Activated CD4-positive, alpha-beta memory T cell treated with anti-CD3 and anti-CD28 coated beads for 36 hours (primary cell): ENCODE data around the gene RETREG1. TPM values are rescaled to one million over a fixed set of nuclear protein-coding genes. Genes with fewer than 3 reads are reported as not detected.
A peak's percentile ranks its signal among the peaks of the same experiment; 100 is the strongest.

Experiments
- CTCF ChIA-PET: fragments of 350-600 bp; sonication (Branson Sonifier 250); formaldehyde crosslinking; loops from one replicate; lab custom pipeline; 2021; ENCODE audit warnings: antibody characterized with exemption, inconsistent platforms; lab: Charles Lee
- POLR2A ChIA-PET: fragments of 350-600 bp; sonication (Branson Sonifier 250); formaldehyde crosslinking; loops from one replicate; lab custom pipeline; 2021; ENCODE audit warnings: antibody characterized with exemption; lab: Charles Lee
- DNase-seq: peaks from one replicate; pipeline ENCODE4 v3.0.0-alpha.2; 2020
- H3K27ac Mint-ChIP-seq: one replicate; pipeline ENCODE4 v1.8.0; 2021; ENCODE audit warnings: mixed read lengths
- H3K27me3 Mint-ChIP-seq: one replicate; pipeline ENCODE4 v1.8.0; 2021; ENCODE audit warnings: mixed read lengths
- H3K36me3 Mint-ChIP-seq: one replicate; pipeline ENCODE4 v1.8.0; 2021; ENCODE audit warnings: mixed read lengths
- H3K4me1 Mint-ChIP-seq: one replicate; pipeline ENCODE4 v1.8.0; 2021; ENCODE audit warnings: low read depth, mixed read lengths
- H3K4me3 Mint-ChIP-seq: one replicate; pipeline ENCODE4 v1.8.0; 2021; ENCODE audit warnings: mild to moderate bottlenecking, mixed read lengths
- H3K9me3 Mint-ChIP-seq: one replicate; pipeline ENCODE4 v1.8.0; 2021; ENCODE audit warnings: mixed read lengths
- intact Hi-C: fragments of 100-400 bp; cut with micrococcal nuclease; formaldehyde crosslinking; loops from one replicate; pipeline ENCODE4 v1.15.1; 2023
- total RNA-seq, 2 experiments: library from RNA; stranded (reverse); gene quantifications; one replicate each; pipeline ENCODE4 v1.2.3, GENCODE V29; 2021

RETREG1 gene
- total RNA-seq, 2 experiments from 2014 or later: 8.1 to 10.1 TPM

GRCh38 chr5:16644301-16644889 lies 27.6 kb upstream of the RETREG1 start:
- ChIA-PET POLR2A (no interaction called here), CTCF (no interaction called here)
- H3K27ac Mint-ChIP-seq: no peak overlapping the region
- intact Hi-C loops: no loop called here
- no peaks in the 10 kb centered on the region for H3K4me1 Mint-ChIP-seq
- no peaks in the 10 kb centered on the region for H3K27me3 Mint-ChIP-seq
- H3K36me3 Mint-ChIP-seq: no peaks in the 10 kb centered on the region
- H3K9me3 Mint-ChIP-seq: peaks cover 16% of the 10 kb centered on the region
- no peak for DNase-seq
- H3K4me3 Mint-ChIP-seq: no peak overlapping the region

DNA sequence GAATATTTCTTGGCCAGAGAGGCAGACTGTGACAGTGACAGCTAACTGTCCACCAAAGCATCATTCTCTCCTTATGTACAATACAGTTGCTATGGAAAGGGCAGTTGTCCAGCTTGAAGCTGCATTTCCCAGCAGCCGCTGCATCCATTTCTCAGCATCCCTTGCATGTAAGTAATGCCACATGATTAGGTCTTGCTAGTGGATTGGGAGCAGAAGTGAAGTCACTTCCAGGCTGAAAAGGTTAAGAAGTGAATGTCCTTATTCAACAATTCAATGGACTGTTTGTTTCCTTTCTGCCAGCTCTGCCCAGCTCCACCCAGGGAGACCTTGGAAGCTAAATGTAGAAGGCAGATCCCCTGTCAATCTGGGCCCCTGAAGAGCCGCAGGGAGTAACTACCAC lies 26.1 kb upstream of the RETREG1 start:
- POLR2A ChIA-PET: no interaction called here

DNA sequence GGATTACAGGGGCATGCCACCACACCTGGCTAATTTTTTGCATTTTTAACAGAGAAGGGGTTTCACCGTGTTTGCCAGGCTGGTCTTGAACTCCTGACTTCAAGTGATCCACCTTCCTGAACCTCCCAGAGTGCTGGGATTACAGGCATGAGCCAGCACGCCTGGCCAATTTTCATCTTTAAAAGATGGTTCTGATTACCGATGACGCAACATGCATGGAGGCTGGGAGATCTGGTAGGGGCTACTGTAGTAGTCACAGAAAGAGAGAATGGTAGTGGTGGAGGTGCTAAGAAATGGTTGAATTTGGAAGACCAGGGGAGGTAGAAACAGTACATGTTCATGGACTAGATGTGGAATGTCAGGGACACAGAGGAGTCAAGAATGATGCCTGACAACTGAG lies 22.4 kb upstream of the RETREG1 start:
- no peak overlapping the region for H3K27ac Mint-ChIP-seq
- H3K4me1 Mint-ChIP-seq: no peaks in the 10 kb centered on the region
- DNase-seq: no peak
- peaks cover 2% of the 10 kb centered on the region for H3K36me3 Mint-ChIP-seq
- no peak overlapping the region for H3K4me3 Mint-ChIP-seq
- no peaks in the 10 kb centered on the region for H3K27me3 Mint-ChIP-seq
- intact Hi-C loops: no loop called here
- no peaks in the 10 kb centered on the region for H3K9me3 Mint-ChIP-seq
- ChIA-PET CTCF (no interaction called here), POLR2A (no interaction called here)

More for the DNA sequence above, 26.1 kb upstream of the RETREG1 start:
- Mint-ChIP-seq H3K4me1 (no peaks in the 10 kb centered on the region), H3K27ac (no peak overlapping the region), H3K36me3 (no peaks in the 10 kb centered on the region), H3K27me3 (no peaks in the 10 kb centered on the region), H3K9me3 (peaks cover 15% of the 10 kb centered on the region), H3K4me3 (no peak overlapping the region)
- DNase-seq: no peak
- intact Hi-C loops: no loop called here
- CTCF ChIA-PET: no interaction called here

GRCh38 chr5:16628376-16628775 lies 11.6 kb upstream of the RETREG1 start:
- POLR2A ChIA-PET: no interaction called here
- CTCF ChIA-PET: interaction anchor here (1.4 kb wide), 1 partner anchor 9 kb away, joined by 3 read pairs; no protein-coding TSS in a partner anchor
- Mint-ChIP-seq H3K4me1 (peaks cover 26% of the 10 kb centered on the region), H3K27me3 (no peaks in the 10 kb centered on the region), H3K9me3 (no peaks in the 10 kb centered on the region), H3K27ac (no peak overlapping the region), H3K4me3 (no peak overlapping the region), H3K36me3 (no peaks in the 10 kb centered on the region)
- no peak for DNase-seq
- intact Hi-C loops: loop anchor here (5.0 kb wide), 2 partner anchors 44 to 554 kb away; no protein-coding TSS in a partner anchor

GRCh38 chr5:16626696-16627264 lies 10.0 kb upstream of the RETREG1 start:
- peaks cover 26% of the 10 kb centered on the region for H3K4me1 Mint-ChIP-seq
- peak; percentile 38 for DNase-seq

GRCh38 chr5:16625096-16625495 lies 8.3 kb upstream of the RETREG1 start:
- intact Hi-C loops: loop anchor here (5.0 kb wide), 2 partner anchors 47 to 557 kb away; no protein-coding TSS in a partner anchor
- Mint-ChIP-seq H3K9me3 (no peaks in the 10 kb centered on the region), H3K27ac (no peak overlapping the region), H3K4me1 (peaks cover 26% of the 10 kb centered on the region), H3K27me3 (no peaks in the 10 kb centered on the region), H3K4me3 (no peak overlapping the region), H3K36me3 (no peaks in the 10 kb centered on the region)
- DNase-seq: no peak
- CTCF ChIA-PET: no interaction called here
- POLR2A ChIA-PET: interaction anchor here (2.4 kb wide), 1 partner anchor 8 kb away, joined by 11 read pairs; the partner anchor contains the start of gene RETREG1

More at GRCh38 chr5:16626696-16627264, 10.0 kb upstream of the RETREG1 start:
- ChIA-PET CTCF (no interaction called here), POLR2A (interaction anchor here (2.4 kb wide), 1 partner anchor 10 kb away, joined by 11 read pairs; the partner anchor contains the start of gene RETREG1)
- Mint-ChIP-seq H3K36me3 (no peaks in the 10 kb centered on the region), H3K27me3 (no peaks in the 10 kb centered on the region), H3K27ac (peak overlapping the region; percentile 9), H3K4me3 (no peak overlapping the region), H3K9me3 (no peaks in the 10 kb centered on the region)
- intact Hi-C loops: loop anchor here (1.0 to 5.0 kb wide), 5 partner anchors 9 to 556 kb away; no protein-coding TSS in a partner anchor

DNA sequence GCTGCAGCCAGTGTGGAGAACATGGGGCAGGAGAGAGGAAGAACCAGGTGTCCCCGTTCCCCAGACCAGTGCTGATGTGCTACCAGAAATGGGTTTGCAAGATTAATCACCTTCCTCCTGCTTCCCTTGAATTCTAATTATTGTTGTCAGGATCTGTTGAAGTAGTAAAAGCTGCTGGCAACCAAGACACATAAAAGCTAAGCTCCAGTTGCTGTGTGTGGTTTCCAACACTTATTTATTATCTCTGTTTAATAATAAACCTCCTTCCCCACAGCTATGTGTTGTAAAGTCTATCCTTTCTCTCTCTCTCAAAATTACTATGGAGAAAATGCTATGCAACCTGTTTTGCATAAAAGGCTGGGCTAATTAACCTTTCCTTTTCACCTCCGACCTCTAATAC lies 2.3 kb upstream of the RETREG1 start:
- no peak for DNase-seq
- Mint-ChIP-seq H3K4me1 (peaks cover 17% of the 10 kb centered on the region), H3K27ac (no peak overlapping the region), H3K36me3 (peaks cover 1% of the 10 kb centered on the region), H3K4me3 (no peak overlapping the region), H3K9me3 (no peaks in the 10 kb centered on the region), H3K27me3 (no peaks in the 10 kb centered on the region)
- ChIA-PET POLR2A (no interaction called here), CTCF (interaction anchor here (1.0 kb wide), 1 partner anchor 10 kb away, joined by 3 read pairs; no protein-coding TSS in a partner anchor)
- intact Hi-C loops: loop anchor here (5.0 kb wide), 1 partner anchor 1947 kb away; no protein-coding TSS in a partner anchor

GRCh38 chr5:16618138-16618897 lies 1.5 kb upstream of the RETREG1 start:
- Mint-ChIP-seq H3K4me1 (peaks cover 24% of the 10 kb centered on the region), H3K4me3 (no peak overlapping the region), H3K27me3 (no peaks in the 10 kb centered on the region), H3K27ac (no peak overlapping the region), H3K9me3 (no peaks in the 10 kb centered on the region), H3K36me3 (peaks cover 1% of the 10 kb centered on the region)
- no peak for DNase-seq
- CTCF ChIA-PET: interaction anchor here (0.6 to 1.7 kb wide), 2 partner anchors 162 to 514 kb away, joined by 3 to 7 read pairs; no protein-coding TSS in a partner anchor
- intact Hi-C loops: loop anchor here (5.0 kb wide), 1 partner anchor 1946 kb away; no protein-coding TSS in a partner anchor
- POLR2A ChIA-PET: interaction anchor here (1.7 to 2.6 kb wide), 2 partner anchors 8 to 11 kb away, joined by 5 to 11 read pairs; no protein-coding TSS in a partner anchor

- peaks cover 29% of the 10 kb centered on the region for H3K4me1 Mint-ChIP-seq
- ChIA-PET CTCF (interaction anchor here (0.6 to 1.7 kb wide), 4 partner anchors 13 to 515 kb away, joined by 3 to 7 read pairs (median 5); no protein-coding TSS in a partner anchor), POLR2A (interaction anchor here (1.7 to 2.6 kb wide), 2 partner anchors 9 to 12 kb away, joined by 5 to 11 read pairs; no protein-coding TSS in a partner anchor)
- H3K9me3 Mint-ChIP-seq: no peaks in the 10 kb centered on the region
- intact Hi-C loops: loop anchor here (1.0 to 5.0 kb wide), 3 partner anchors 10 to 1945 kb away; no protein-coding TSS in a partner anchor
- peak; percentile 61 for DNase-seq
- H3K27ac Mint-ChIP-seq: no peak overlapping the region
- no peaks in the 10 kb centered on the region for H3K27me3 Mint-ChIP-seq
- H3K4me3 Mint-ChIP-seq: no peak overlapping the region
- peaks cover 1% of the 10 kb centered on the region for H3K36me3 Mint-ChIP-seq
Observed at GRCh38 chr5:16617274-16617968, 624 bp upstream of the RETREG1 start.

- peak overlapping the region; percentile 83 for H3K27ac Mint-ChIP-seq
- peak overlapping the region; percentile 95 for H3K4me3 Mint-ChIP-seq
- DNase-seq: peak; percentile 19
- H3K4me1 Mint-ChIP-seq: peaks cover 39% of the 10 kb centered on the region
- intact Hi-C loops: loop anchor here (2.0 to 5.0 kb wide), 2 partner anchors 169 to 1944 kb away; no protein-coding TSS in a partner anchor
- CTCF ChIA-PET: interaction anchor here (0.7 to 1.4 kb wide), 3 partner anchors 14 to 64 kb away, joined by 3 to 7 read pairs (median 3); no protein-coding TSS in a partner anchor
- peaks cover 1% of the 10 kb centered on the region for H3K36me3 Mint-ChIP-seq
- H3K9me3 Mint-ChIP-seq: peaks cover 3% of the 10 kb centered on the region
- POLR2A ChIA-PET: interaction anchor here (1.7 to 2.6 kb wide), 2 partner anchors 11 to 13 kb away, joined by 5 to 11 read pairs; no protein-coding TSS in a partner anchor
- no peaks in the 10 kb centered on the region for H3K27me3 Mint-ChIP-seq
Observed at GRCh38 chr5:16615741-16616535, 859 bp downstream of the RETREG1 start.
